Measurements from ENCODE around the gene PSTPIP1. TPM values are rescaled to one million over a fixed set of nuclear protein-coding genes. Genes with fewer than 3 reads are reported as not detected.

The PSTPIP1 gene
- total RNA-seq, 1 experiment from 2014 or later, result 1.5 TPM

DNA sequence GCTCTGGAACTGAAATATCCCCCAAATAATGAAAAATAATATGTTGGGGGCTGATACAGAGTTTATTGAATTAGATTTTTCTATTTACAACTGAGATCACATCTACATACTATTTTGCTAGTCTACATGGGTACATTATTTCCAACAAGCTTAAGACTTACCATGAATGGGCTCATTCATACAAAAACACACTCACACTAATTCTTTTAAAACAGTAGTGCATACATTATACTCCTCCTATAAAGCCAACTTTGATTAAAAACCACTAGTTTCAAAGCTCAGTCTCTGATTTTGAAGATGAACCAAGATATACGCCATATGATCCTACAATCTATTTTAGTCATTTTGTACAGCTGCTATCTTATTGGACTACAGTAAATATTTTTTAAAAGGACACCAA is 51.1 kb downstream of the PSTPIP1 start:
- DNase-seq (ENCODE audit: low spot score) (no peak), ATAC-seq (no peak)
- H3K4me1 Mint-ChIP-seq, result no peaks in the 10 kb centered on the region
- H3K27ac Mint-ChIP-seq, result no peak overlapping the region
- peaks cover 24% of the 10 kb centered on the region for H3K36me3 Mint-ChIP-seq
- TF ChIP-seq, protein P1, sequence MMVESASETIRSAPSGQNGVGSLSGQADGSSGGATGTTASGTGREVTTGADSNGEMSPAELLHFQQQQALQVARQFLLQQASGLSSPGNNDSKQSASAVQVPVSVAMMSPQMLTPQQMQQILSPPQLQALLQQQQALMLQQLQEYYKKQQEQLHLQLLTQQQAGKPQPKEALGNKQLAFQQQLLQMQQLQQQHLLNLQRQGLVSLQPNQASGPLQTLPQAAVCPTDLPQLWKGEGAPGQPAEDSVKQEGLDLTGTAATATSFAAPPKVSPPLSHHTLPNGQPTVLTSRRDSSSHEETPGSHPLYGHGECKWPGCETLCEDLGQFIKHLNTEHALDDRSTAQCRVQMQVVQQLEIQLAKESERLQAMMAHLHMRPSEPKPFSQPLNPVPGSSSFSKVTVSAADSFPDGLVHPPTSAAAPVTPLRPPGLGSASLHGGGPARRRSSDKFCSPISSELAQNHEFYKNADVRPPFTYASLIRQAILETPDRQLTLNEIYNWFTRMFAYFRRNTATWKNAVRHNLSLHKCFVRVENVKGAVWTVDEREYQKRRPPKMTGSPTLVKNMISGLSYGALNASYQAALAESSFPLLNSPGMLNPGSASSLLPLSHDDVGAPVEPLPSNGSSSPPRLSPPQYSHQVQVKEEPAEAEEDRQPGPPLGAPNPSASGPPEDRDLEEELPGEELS (CRISPR knock-in tag; IDR thresholded peaks at IDR 0.05), result no peak
- TF ChIP-seq PREB (CRISPR knock-in tag; IDR thresholded peaks at IDR 0.05; ENCODE audit: borderline replicate concordance) (no peak), MXD4 (CRISPR knock-in tag; IDR thresholded peaks at IDR 0.05; ENCODE audit: borderline replicate concordance) (no peak), USF2 (CRISPR knock-in tag; IDR thresholded peaks at IDR 0.05) (no peak), CREM (CRISPR knock-in tag; IDR thresholded peaks at IDR 0.05) (no peak), NFATC4 (CRISPR knock-in tag; IDR thresholded peaks at IDR 0.05) (no peak), TP53 (CRISPR knock-in tag; IDR thresholded peaks at IDR 0.05) (no peak), JUN (CRISPR knock-in tag; IDR thresholded peaks at IDR 0.05) (no peak)
- TF ChIP-seq, protein P2, sequence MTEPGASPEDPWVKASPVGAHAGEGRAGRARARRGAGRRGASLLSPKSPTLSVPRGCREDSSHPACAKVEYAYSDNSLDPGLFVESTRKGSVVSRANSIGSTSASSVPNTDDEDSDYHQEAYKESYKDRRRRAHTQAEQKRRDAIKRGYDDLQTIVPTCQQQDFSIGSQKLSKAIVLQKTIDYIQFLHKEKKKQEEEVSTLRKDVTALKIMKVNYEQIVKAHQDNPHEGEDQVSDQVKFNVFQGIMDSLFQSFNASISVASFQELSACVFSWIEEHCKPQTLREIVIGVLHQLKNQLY (CRISPR knock-in tag; IDR thresholded peaks at IDR 0.05), result no peak
- TF ChIP-seq, protein P3, sequence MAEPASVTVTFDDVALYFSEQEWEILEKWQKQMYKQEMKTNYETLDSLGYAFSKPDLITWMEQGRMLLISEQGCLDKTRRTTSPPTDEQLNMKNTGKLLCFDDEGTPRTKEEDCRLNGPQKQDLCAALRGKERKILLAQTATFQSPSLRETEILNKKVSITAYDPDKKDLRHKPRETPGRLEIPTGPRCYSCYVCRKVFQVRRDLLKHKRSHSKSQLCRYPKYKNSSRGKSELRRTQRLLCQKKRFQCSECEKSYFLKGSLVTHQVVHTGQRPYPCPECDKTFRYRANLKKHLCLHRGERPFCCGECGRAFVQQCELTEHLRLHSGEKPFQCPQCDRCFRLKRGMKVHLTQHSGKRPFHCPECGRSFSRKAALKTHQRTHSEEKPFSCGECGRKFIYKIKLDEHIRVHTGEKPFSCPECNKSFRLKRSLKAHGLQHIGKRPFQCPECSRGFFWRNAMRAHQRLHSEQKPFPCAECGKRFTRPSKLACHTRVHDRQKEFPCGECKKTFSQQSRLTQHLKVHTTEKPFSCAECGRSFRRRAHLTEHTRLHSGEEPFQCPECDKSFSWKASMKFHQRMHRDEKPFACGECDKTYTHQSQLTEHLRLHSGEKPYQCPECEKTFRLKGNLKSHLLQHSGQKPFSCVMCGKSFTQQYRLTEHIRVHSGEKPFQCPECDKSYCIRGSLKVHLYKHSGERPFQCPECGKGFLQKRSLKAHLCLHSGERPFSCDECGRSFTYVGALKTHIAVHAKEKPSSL (CRISPR knock-in tag; conservative IDR thresholded peaks at IDR 0.05), result no peak
- no peaks in the 10 kb centered on the region for H3K9me3 Mint-ChIP-seq
- ChIA-PET POLR2A (no interaction called here), CTCF (interaction anchor here (1.7 to 2.5 kb wide), 3 partner anchors 11 to 497 kb away, joined by 7 to 14 read pairs (median 7); no protein-coding TSS in a partner anchor)
- H3K27me3 Mint-ChIP-seq (ENCODE audit: low read depth), result no peaks in the 10 kb centered on the region
- no peak overlapping the region for H3K4me3 Mint-ChIP-seq

DNA sequence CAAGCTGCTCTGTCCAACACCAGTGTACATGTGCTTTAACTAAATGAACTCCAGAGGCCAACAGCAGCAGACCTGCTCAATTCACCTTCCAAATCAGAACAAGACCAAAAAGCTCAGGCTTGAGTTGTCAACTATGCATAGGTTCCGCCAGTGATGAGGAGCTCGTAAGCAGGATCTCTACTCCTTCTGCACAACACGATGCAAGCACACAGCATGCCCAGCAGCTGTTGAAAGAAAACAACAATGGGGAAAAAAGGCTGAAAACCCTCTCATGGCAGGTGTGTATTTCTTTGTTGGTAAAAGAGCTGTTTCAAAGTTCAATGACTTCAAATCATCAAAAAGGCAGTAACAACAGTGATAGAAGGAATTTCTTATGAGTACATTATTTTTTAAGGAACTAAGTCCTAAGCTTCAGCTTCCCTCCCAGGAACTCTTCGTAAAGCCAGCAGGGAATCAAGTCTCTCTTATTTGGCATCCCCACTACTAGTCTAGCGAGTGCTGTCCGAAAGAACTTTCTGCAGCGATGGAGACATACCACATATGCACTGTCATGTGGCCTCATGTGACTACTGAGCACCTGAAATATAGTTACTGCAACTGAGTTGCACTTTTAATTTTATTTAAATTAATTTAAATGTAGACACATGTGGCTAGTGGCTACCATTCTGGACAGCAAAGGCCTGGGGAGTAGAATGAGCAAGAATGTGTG is 51.9 kb downstream of the PSTPIP1 start:
- CTCF ChIA-PET, result interaction anchor here (1.7 to 2.5 kb wide), 3 partner anchors 12 to 496 kb away, joined by 7 to 14 read pairs (median 7); no protein-coding TSS in a partner anchor
- H3K27ac Mint-ChIP-seq, result no peak overlapping the region
- TF ChIP-seq, protein P2 (CRISPR knock-in tag; IDR thresholded peaks at IDR 0.05), result no peak
- TF ChIP-seq, protein P4, sequence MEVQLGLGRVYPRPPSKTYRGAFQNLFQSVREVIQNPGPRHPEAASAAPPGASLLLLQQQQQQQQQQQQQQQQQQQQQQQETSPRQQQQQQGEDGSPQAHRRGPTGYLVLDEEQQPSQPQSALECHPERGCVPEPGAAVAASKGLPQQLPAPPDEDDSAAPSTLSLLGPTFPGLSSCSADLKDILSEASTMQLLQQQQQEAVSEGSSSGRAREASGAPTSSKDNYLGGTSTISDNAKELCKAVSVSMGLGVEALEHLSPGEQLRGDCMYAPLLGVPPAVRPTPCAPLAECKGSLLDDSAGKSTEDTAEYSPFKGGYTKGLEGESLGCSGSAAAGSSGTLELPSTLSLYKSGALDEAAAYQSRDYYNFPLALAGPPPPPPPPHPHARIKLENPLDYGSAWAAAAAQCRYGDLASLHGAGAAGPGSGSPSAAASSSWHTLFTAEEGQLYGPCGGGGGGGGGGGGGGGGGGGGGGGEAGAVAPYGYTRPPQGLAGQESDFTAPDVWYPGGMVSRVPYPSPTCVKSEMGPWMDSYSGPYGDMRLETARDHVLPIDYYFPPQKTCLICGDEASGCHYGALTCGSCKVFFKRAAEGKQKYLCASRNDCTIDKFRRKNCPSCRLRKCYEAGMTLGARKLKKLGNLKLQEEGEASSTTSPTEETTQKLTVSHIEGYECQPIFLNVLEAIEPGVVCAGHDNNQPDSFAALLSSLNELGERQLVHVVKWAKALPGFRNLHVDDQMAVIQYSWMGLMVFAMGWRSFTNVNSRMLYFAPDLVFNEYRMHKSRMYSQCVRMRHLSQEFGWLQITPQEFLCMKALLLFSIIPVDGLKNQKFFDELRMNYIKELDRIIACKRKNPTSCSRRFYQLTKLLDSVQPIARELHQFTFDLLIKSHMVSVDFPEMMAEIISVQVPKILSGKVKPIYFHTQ (CRISPR knock-in tag; IDR thresholded peaks at IDR 0.05), result no peak
- TF ChIP-seq EMX1 (CRISPR knock-in tag; IDR thresholded peaks at IDR 0.05) (no peak), HMGA2 (CRISPR knock-in tag; IDR thresholded peaks at IDR 0.05) (no peak), ELF4 (CRISPR knock-in tag; IDR thresholded peaks at IDR 0.05; ENCODE audit: low read depth) (no peak), CREB1 (CRISPR knock-in tag; IDR thresholded peaks at IDR 0.05) (no peak)
- TF ChIP-seq, protein P1 (CRISPR knock-in tag; IDR thresholded peaks at IDR 0.05), result no peak
- TF ChIP-seq, protein P5, sequence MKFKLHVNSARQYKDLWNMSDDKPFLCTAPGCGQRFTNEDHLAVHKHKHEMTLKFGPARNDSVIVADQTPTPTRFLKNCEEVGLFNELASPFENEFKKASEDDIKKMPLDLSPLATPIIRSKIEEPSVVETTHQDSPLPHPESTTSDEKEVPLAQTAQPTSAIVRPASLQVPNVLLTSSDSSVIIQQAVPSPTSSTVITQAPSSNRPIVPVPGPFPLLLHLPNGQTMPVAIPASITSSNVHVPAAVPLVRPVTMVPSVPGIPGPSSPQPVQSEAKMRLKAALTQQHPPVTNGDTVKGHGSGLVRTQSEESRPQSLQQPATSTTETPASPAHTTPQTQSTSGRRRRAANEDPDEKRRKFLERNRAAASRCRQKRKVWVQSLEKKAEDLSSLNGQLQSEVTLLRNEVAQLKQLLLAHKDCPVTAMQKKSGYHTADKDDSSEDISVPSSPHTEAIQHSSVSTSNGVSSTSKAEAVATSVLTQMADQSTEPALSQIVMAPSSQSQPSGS (CRISPR knock-in tag; IDR thresholded peaks at IDR 0.05; ENCODE audit: borderline replicate concordance, low read depth), result no peak

More for the DNA sequence above, 51.9 kb downstream of the PSTPIP1 start:
- Mint-ChIP-seq H3K4me3 (no peak overlapping the region), H3K36me3 (peaks cover 20% of the 10 kb centered on the region), H3K9me3 (no peaks in the 10 kb centered on the region), H3K4me1 (no peaks in the 10 kb centered on the region), H3K27me3 (ENCODE audit: low read depth) (no peaks in the 10 kb centered on the region)
- DNase-seq (ENCODE audit: low spot score), result no peak
- POLR2A ChIA-PET, result no interaction called here
- ATAC-seq, result no peak

Data from WTC11 (cell line).